SU-DHL-6 (cell line): Measurements from ENCODE around the gene POLR3GL.

Source experiments
- H2AFZ ChIP-seq: fragments of 200-600 bp; sonication (generic); 2 replicates; pipeline ENCODE4 v1.6.1; 2014; ENCODE audit warnings: low read depth, mild to moderate bottlenecking, moderate library complexity, mixed read lengths, antibody characterized with exemption, low read length; ENCODE audit not compliant: severe bottlenecking
- H3F3A ChIP-seq: fragments of 200-600 bp; shearing (Covaris generic); 2 replicates; pipeline ENCODE4 v1.6.0; 2016; ENCODE audit warnings: antibody characterized with exemption, mild to moderate bottlenecking; ENCODE audit not compliant: insufficient read depth
- H3K27ac ChIP-seq: fragments of 200-600 bp; sonication (generic); 2 replicates; pipeline ENCODE4 v1.5.1; 2016; ENCODE audit warnings: low read depth, mild to moderate bottlenecking, low read length, moderate library complexity, mixed read lengths
- H3K27me3 ChIP-seq: fragments of 200-600 bp; sonication (generic), shearing (Covaris generic); 2 replicates; pipeline ENCODE4 v1.6.0; 2014; ENCODE audit warnings: mild to moderate bottlenecking, low read length
- H3K36me3 ChIP-seq: fragments of 200-600 bp; sonication (generic); 2 replicates; pipeline ENCODE4 v1.6.1; 2014; ENCODE audit warnings: mild to moderate bottlenecking, low read length, mixed read lengths
- H3K4me2 ChIP-seq: fragments of 300-600, 200-600 bp; shearing (Covaris generic), sonication (generic); 2 replicates; pipeline ENCODE4 v1.6.0; 2014; ENCODE audit warnings: low read length, low read depth, mild to moderate bottlenecking; ENCODE audit not compliant: poor library complexity, severe bottlenecking
- H3K4me3 ChIP-seq: fragments of 200-600 bp; sonication (generic); 2 replicates; pipeline ENCODE4 v1.5.1; 2014; ENCODE audit warnings: antibody characterized with exemption, low read length, mild to moderate bottlenecking, mixed read lengths; ENCODE audit not compliant: insufficient read depth, poor library complexity, severe bottlenecking
- H3K79me2 ChIP-seq: fragments of 200-600 bp; sonication (generic); 2 replicates; pipeline ENCODE4 v1.6.1; 2014; ENCODE audit warnings: mild to moderate bottlenecking, low read length, moderate library complexity; ENCODE audit not compliant: insufficient read depth
- H3K9ac ChIP-seq: fragments of 200-600 bp; sonication (generic); 2 replicates; pipeline ENCODE4 v1.7.0; 2014; ENCODE audit warnings: mild to moderate bottlenecking, low read length
- H3K9me2 ChIP-seq: fragments of 200-600 bp; sonication (generic); replicated peaks from 2 replicates; pipeline ENCODE4 v1.6.1; 2014; ENCODE audit warnings: low read length; ENCODE audit not compliant: insufficient read depth
- H3K9me3 ChIP-seq: fragments of 200-600 bp; sonication (generic); 2 replicates; pipeline ENCODE4 v1.6.1; 2014; ENCODE audit warnings: low read length, mixed read lengths; ENCODE audit not compliant: insufficient read depth
- H4K20me1 ChIP-seq: fragments of 200-600 bp; sonication (generic); 2 replicates; pipeline ENCODE4 v1.6.1; 2014; ENCODE audit warnings: low read depth, mild to moderate bottlenecking, antibody characterized with exemption, low read length, moderate library complexity, mixed read lengths
- CTCF ChIP-seq: fragments of 200-600 bp; sonication (generic); IDR thresholded peaks from one replicate; pipeline ENCODE4 v1.5.1; 2017; ENCODE audit warnings: antibody characterized with exemption, mild to moderate bottlenecking, low read length, moderate library complexity; ENCODE audit not compliant: insufficient read depth, poor library complexity, severe bottlenecking
- EZH2phosphoT487 ChIP-seq: fragments of 200-600 bp; sonication (generic), shearing (Covaris generic); conservative IDR thresholded peaks from 2 replicates; pipeline ENCODE4 v1.6.1; 2018; ENCODE audit warnings: mild to moderate bottlenecking, antibody characterized with exemption, low read length, moderate library complexity, mixed read lengths

Gene POLR3GL

DNA sequence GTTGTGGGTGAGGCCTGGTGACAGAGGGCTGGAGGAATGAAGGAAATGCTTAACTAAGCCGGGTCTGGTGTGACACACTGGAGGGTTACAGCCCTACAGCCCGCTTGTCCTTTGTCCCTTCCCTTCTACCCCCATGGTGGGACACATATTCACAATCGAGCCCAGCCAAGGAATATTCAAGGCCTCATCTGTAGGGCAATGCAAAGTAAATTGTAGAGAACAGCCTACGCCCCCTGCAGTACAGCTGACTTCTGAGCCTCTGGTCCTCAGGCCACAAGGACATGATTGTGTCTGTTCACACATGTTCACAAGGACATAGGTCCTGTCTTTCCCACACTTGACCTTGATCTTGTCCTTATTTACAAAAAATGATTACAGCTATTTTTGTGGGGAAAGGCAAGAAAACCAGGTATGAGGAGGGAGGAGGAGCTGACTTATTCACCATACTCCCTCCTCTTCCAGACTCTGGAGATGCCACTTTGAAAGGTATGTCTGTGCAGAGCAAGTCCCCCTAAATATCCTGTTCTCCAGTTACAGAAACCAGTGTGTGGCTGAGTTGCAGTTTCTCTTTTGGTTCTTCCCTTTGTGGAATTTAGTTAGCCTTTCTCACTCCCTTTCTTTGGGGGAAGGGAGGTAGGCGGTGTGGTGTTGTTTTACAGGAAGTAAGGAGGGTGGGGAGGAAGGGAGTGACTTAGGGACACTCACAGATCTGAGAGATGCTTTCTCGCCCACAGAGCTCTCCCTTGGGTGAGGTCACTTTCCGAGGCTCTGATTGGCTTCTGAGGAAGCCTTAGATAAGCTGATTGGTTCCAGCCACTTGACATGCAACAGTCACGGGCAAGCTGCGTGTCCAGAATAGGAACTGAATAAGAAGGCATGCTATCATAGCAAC lies 14.6 kb downstream of the POLR3GL start:
- H3K36me3 ChIP-seq = no peaks in the 10 kb centered on the region
- H3K27me3 ChIP-seq = no peaks in the 10 kb centered on the region
- no peak overlapping the region for H3K4me3 ChIP-seq
- no peaks in the 10 kb centered on the region for H3K79me2 ChIP-seq
- TF ChIP-seq EZH2phosphoT487 (no peak), CTCF (no peak)
- peak overlapping the region; percentile 29; the same call in 1 of the 2 replicates for H3K9ac ChIP-seq
- no peaks in the 10 kb centered on the region for H4K20me1 ChIP-seq
- peak overlapping the region; percentile 66 for H3K27ac ChIP-seq
- H3K9me3 ChIP-seq = no peaks in the 10 kb centered on the region
- H3F3A ChIP-seq = 0 out of 2 replicates have a peak, but pooled peaks cover 3% of the 10 kb centered on the region
- H3K9me2 ChIP-seq = no peaks in the 10 kb centered on the region
- H3K4me2 ChIP-seq = peak overlapping the region; percentile 28
- peak overlapping the region; percentile 22 for H2AFZ ChIP-seq

DNA sequence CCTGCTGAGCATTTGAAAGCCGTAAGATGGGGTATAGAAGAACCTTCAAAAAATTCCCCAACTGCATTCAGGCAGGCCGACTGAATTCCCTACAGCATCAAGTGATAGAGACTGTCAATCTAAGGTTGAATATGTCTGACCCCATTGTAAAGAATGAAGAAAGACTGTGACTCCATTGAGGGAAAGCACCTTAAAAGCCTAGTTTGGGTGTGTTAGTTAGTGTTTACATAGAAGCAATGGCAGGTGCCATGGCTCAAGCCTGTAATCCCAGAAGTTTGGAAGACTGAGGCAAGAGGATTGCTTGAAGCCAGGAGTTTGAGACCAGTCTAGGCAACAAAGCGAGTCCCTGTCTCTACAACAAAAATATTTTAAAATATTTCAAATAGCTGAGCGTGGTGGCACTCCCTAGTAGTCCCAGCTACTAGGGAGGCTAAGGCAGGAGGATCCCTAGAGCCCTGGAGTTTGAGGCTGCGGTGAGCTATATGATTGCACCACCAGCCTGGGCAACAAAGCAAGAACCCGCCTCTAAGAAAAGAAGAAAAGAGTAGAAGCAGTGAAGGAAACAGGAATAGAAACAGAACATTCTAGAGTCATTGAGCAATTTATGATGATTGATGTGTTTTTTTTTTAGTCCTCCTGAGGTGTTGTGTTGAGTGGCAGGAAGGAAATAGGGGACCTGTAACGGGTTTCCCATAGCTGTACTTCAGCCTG lies 15.4 kb downstream of the POLR3GL start:
- H3K4me3 ChIP-seq = peak overlapping the region; percentile 13
- H3K27ac ChIP-seq = peak overlapping the region; percentile 48

GRCh38 chr1:145980457-145980994 lies 16.0 kb downstream of the POLR3GL start:
- TF ChIP-seq CTCF (no peak), EZH2phosphoT487 (no peak)
- H3K79me2 ChIP-seq = no peaks in the 10 kb centered on the region
- 0 out of 2 replicates have a peak, but pooled peaks cover 3% of the 10 kb centered on the region for H3F3A ChIP-seq
- no peak overlapping the region for H3K9ac ChIP-seq
- H3K36me3 ChIP-seq = no peaks in the 10 kb centered on the region
- H4K20me1 ChIP-seq = no peaks in the 10 kb centered on the region
- H3K27ac ChIP-seq = 0 out of 2 replicates have a peak overlapping the region, but pooled peaks have one; percentile 48
- H3K4me2 ChIP-seq = no peak overlapping the region
- no peaks in the 10 kb centered on the region for H3K27me3 ChIP-seq
- H3K9me3 ChIP-seq = no peaks in the 10 kb centered on the region
- no peak overlapping the region for H3K4me3 ChIP-seq
- no peak overlapping the region for H2AFZ ChIP-seq
- H3K9me2 ChIP-seq = no peaks in the 10 kb centered on the region

More for the DNA sequence above, 15.4 kb downstream of the POLR3GL start:
- H4K20me1 ChIP-seq = no peaks in the 10 kb centered on the region
- peak overlapping the region; percentile 29; the same call in 1 of the 2 replicates for H3K9ac ChIP-seq
- 0 out of 2 replicates have a peak, but pooled peaks cover 3% of the 10 kb centered on the region for H3F3A ChIP-seq
- H2AFZ ChIP-seq = peak overlapping the region; percentile 22
- TF ChIP-seq EZH2phosphoT487 (no peak), CTCF (no peak)
- H3K4me2 ChIP-seq = peak overlapping the region; percentile 28
- H3K9me2 ChIP-seq = no peaks in the 10 kb centered on the region
- H3K9me3 ChIP-seq = no peaks in the 10 kb centered on the region
- no peaks in the 10 kb centered on the region for H3K79me2 ChIP-seq
- no peaks in the 10 kb centered on the region for H3K27me3 ChIP-seq
- H3K36me3 ChIP-seq = no peaks in the 10 kb centered on the region
